Endothelial cell (in vitro differentiated cells): ENCODE data around the gene LCA5. TPM values are rescaled to one million over a fixed set of nuclear protein-coding genes. Genes with fewer than 3 reads are reported as not detected.

Source experiments
- DNase-seq: peaks from one replicate; pipeline ENCODE4 v3.0.0; 2021; ENCODE audit warnings: low spot score
- H3K27ac Mint-ChIP-seq: one replicate; pipeline ENCODE4 v1.8.0; 2021; ENCODE audit warnings: mixed read lengths, inconsistent platforms; ENCODE audit not compliant: unreplicated experiment
- H3K27me3 Mint-ChIP-seq: one replicate; pipeline ENCODE4 v1.8.0; 2021; ENCODE audit warnings: mild to moderate bottlenecking, moderate library complexity, mixed read lengths, inconsistent platforms; ENCODE audit not compliant: unreplicated experiment
- H3K36me3 Mint-ChIP-seq: one replicate; pipeline ENCODE4 v1.8.0; 2021; ENCODE audit warnings: mild to moderate bottlenecking, low read depth, mixed read lengths, inconsistent platforms; ENCODE audit not compliant: unreplicated experiment
- H3K4me1 Mint-ChIP-seq: one replicate; pipeline ENCODE4 v1.8.0; 2021; ENCODE audit warnings: mild to moderate bottlenecking, mixed read lengths, inconsistent platforms; ENCODE audit not compliant: unreplicated experiment
- H3K4me3 Mint-ChIP-seq: one replicate; pipeline ENCODE4 v1.8.0; 2021; ENCODE audit warnings: mild to moderate bottlenecking, mixed read lengths, inconsistent platforms; ENCODE audit not compliant: unreplicated experiment
- H3K9me3 Mint-ChIP-seq: one replicate; pipeline ENCODE4 v1.8.0; 2021; ENCODE audit warnings: mixed read lengths, inconsistent platforms; ENCODE audit not compliant: unreplicated experiment
- CTCF ChIP-seq: fragments of 200-600 bp; sonication (generic); IDR thresholded peaks from one replicate; pipeline ENCODE4 v1.5.0; 2021; ENCODE audit warnings: antibody characterized with exemption; ENCODE audit not compliant: unreplicated experiment
- total RNA-seq: library from RNA; stranded (reverse); fragmentation: NEBNext Ultra II Directional; extraction: Animal tissue kit (Norgen Biotek cat#: 25700); gene quantifications from one replicate; pipeline ENCODE4 v1.2.1, GENCODE V29; 2021; ENCODE audit not compliant: unreplicated experiment

LCA5 gene
- total RNA-seq, 1 donor from 2014 or later, result 3.6 TPM

- no peaks in the 10 kb centered on the region for H3K9me3 Mint-ChIP-seq
- H3K4me1 Mint-ChIP-seq, result peaks cover 11% of the 10 kb centered on the region
- H3K36me3 Mint-ChIP-seq, result peaks cover 3% of the 10 kb centered on the region
- no peak for TF ChIP-seq CTCF
- H3K27ac Mint-ChIP-seq, result no peak overlapping the region
- H3K27me3 Mint-ChIP-seq, result peaks cover 3% of the 10 kb centered on the region
- H3K4me3 Mint-ChIP-seq, result no peak overlapping the region
- no peak for DNase-seq
Measured at GRCh38 chr6:79574174-79574573, 36.9 kb upstream of the LCA5 start.

GRCh38 chr6:79571030-79571367 is 33.8 kb upstream of the LCA5 start:
- H3K4me3 Mint-ChIP-seq, result no peak overlapping the region
- DNase-seq, result no peak
- H3K9me3 Mint-ChIP-seq, result no peaks in the 10 kb centered on the region
- peaks cover 11% of the 10 kb centered on the region for H3K4me1 Mint-ChIP-seq
- TF ChIP-seq CTCF, result no peak
- no peaks in the 10 kb centered on the region for H3K36me3 Mint-ChIP-seq
- no peak overlapping the region for H3K27ac Mint-ChIP-seq
- H3K27me3 Mint-ChIP-seq, result no peaks in the 10 kb centered on the region

GRCh38 chr6:79570129-79571029 is 33.1 kb upstream of the LCA5 start:
- no peak for DNase-seq
- no peak overlapping the region for H3K4me3 Mint-ChIP-seq

GRCh38 chr6:79568996-79569395 is 31.8 kb upstream of the LCA5 start:
- Mint-ChIP-seq H3K36me3 (no peaks in the 10 kb centered on the region), H3K4me1 (peaks cover 2% of the 10 kb centered on the region), H3K9me3 (no peaks in the 10 kb centered on the region), H3K27ac (no peak overlapping the region), H3K4me3 (no peak overlapping the region), H3K27me3 (no peaks in the 10 kb centered on the region)
- DNase-seq, result no peak
- TF ChIP-seq CTCF, result no peak

More at GRCh38 chr6:79570129-79571029, 33.1 kb upstream of the LCA5 start:
- Mint-ChIP-seq H3K27me3 (no peaks in the 10 kb centered on the region), H3K36me3 (no peaks in the 10 kb centered on the region), H3K4me1 (peaks cover 11% of the 10 kb centered on the region), H3K9me3 (no peaks in the 10 kb centered on the region), H3K27ac (no peak overlapping the region)
- peak; percentile 65 for TF ChIP-seq CTCF

- Mint-ChIP-seq H3K4me3 (no peak overlapping the region), H3K27me3 (no peaks in the 10 kb centered on the region), H3K4me1 (no peaks in the 10 kb centered on the region), H3K27ac (no peak overlapping the region), H3K9me3 (no peaks in the 10 kb centered on the region), H3K36me3 (no peaks in the 10 kb centered on the region)
- no peak for DNase-seq
- TF ChIP-seq CTCF, result no peak
Measured at GRCh38 chr6:79564636-79565035, 27.4 kb upstream of the LCA5 start.
